GM18517 (cell line): ENCODE data around the gene MICU1.
"Not testable (repeated sequence)": the region's sequence is repeated elsewhere in the genome, so short reads cannot be mapped to it uniquely, and the experiment has no call there.

Experiments used
- ATAC-seq: cut with Tn5 transposase; IDR thresholded peaks from one replicate; pipeline ENCODE4 v1.9.1; 2021; ENCODE audit warnings: mild to moderate bottlenecking, moderate library complexity; ENCODE audit not compliant: unreplicated experiment

MICU1 gene

DNA sequence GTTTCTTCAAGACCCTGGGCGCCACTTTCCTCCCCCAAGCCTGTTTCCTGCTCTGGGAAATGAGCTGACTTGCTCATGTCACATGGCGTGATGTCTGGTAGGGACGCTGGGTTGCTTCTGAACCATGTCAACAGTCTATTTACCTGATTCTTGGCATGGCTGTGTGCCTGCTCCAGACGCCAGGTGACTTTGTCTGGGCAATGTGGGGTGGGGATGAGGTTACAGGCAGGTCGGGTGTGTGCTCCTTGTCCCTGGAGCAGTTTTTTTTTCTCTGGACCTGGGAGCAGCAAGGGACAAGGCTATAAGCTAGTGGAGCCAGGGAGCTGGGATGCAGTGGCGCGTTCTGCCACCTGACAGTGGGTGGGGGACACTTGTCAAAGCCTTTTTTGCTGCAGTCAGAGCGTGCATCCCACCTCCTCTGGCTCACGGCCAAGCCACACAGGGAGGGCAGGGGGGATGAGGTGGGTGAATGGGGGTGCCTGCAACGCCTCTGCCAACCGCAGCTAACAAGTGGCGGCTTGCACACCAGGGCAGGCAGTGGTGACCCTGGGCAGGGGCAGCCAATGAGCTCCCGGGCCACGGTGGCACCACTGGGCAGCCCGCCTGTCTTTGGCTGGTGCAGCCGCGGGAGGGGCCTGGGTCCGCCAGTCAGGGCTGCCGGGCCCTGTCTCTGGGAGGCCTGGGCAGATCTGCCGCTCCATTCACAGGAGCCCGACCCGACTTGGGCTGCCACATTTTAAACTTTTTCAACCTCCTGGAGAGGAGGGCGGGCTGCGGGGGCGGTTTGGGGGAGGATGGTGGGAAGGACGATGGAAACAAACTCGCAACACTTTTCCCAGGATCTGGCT, 294.1 kb downstream of the MICU1 start:
- ATAC-seq = peak; percentile 42

GRCh38 chr10:72330069-72330426, 295.8 kb downstream of the MICU1 start:
- ATAC-seq = no peak

DNA sequence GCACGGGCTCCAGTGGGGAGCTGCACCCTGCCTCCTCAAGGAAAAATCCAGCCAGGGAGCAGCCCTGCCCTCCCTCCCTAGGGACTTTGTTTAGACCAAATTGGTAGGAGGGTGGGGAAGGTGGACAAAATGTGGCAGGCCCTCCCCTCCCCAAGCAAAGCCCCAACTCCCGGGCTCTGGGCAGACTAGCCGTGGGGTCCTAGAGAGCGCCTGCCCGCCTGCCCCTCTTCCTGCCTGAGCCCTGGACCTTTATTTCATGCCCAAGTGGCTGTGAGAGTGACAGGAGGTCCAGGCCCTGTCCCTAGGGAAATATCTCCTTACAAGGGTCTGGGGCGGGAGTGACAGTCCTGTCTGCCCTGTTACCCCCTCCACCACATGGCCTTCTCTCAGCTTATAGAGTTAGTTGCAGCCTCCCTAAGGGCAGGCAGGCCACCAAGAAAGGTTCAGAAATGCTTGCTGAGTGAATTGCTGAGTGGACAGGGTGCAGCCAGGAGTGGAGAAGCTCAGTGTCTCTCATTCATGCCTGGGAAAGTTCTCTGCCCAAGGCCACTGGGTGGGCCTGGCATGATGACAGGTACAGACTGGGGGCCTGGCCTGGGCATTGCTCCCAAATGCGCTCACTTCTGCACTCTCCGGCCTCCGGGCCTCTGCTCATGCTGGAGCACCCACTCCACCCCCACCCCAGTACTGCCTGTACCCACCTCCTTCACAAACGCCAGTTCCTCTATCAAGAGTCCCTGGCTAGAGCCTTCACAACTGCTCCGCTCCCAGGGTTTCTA, 296.4 kb downstream of the MICU1 start:
- no peak for ATAC-seq

GRCh38 chr10:72328829-72329204, 297.1 kb downstream of the MICU1 start:
- ATAC-seq = no peak

- no peak for ATAC-seq
Observed at GRCh38 chr10:72328045-72328828, 297.6 kb downstream of the MICU1 start.

- ATAC-seq = not testable (repeated sequence)
Observed at GRCh38 chr10:72326665-72327603, 298.9 kb downstream of the MICU1 start.

- not testable (repeated sequence) for ATAC-seq
Observed at GRCh38 chr10:72325243-72326175, 300.4 kb downstream of the MICU1 start.

DNA sequence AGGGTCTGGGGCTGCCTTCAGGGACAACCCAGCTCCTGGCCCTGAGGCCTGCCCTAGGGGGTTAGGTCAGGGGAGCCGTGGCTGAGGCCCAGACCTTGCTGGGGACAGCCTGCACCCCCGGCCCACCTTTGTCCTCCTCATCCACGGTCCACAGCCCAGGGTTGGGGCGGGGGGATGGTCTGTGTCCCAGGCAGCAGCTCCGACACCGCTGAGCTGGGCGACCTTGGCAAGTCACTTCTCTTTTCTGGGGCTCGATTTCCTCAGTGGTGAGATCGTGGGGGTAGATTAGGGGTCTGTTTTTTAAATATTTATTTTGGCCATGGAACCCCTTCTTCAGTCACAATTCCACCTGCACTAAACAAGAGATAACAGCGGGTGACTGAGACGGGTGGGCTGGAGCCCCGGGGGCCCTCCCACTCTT, 302.1 kb downstream of the MICU1 start:
- no peak for ATAC-seq

GRCh38 chr10:72323108-72323749, 302.6 kb downstream of the MICU1 start:
- no peak for ATAC-seq

DNA sequence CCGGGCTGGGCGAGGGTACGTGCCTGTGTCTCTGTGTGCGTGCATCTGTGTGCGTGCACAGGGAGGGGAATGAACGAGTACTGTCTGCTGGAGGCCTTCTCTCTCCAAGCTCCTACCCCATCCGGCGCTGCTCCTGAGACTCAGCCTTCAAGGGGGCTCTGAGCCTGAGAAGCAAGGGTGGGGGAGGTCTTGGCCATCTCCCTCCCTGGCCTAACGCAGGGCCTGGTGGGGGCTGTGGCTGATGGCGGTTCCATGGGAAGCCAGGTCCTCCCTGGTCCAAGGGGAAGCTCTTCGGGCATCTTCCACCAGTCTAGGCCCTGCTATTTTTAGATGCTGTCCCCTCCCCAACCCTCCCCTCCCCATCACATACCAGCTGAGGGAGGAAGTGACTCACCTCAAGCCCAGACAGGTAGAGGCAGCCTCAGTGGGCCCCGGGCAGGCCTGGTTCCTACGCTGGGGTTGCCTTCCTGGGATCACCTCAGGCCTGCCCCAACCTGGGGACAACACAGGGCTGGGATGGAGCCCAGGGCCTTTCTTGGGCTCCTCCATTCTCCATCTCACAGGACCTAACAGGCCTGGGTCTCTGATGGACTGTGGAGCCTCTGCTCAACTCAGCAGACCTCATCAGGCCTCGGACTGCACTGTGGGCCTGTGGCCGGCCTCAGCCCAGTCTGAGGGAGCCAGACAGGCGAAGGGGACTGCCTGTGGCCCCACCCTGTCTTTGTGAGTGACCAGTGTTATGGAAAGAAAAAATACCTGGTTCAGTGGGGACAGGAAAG, 303.4 kb downstream of the MICU1 start:
- ATAC-seq = no peak

DNA sequence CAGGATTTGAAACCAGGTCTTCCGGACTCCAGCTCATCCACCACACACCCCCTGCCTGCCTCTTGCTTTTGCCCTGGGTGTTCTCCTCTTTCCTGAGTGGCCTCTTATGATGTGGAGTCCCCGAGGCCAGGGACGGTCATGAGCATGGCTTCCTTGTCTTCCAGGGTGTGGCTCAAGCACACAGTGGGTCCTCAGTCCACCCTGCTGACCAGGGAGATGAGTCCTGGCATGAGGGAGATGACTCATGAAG, 303.9 kb downstream of the MICU1 start:
- ATAC-seq = no peak

GRCh38 chr10:72321248-72322029, 304.4 kb downstream of the MICU1 start:
- ATAC-seq = no peak

- ATAC-seq = peak; percentile 66
Observed at GRCh38 chr10:72320676-72321247, 305.1 kb downstream of the MICU1 start.

GRCh38 chr10:72319416-72320254, 306.2 kb downstream of the MICU1 start:
- peak; percentile 47 for ATAC-seq

DNA sequence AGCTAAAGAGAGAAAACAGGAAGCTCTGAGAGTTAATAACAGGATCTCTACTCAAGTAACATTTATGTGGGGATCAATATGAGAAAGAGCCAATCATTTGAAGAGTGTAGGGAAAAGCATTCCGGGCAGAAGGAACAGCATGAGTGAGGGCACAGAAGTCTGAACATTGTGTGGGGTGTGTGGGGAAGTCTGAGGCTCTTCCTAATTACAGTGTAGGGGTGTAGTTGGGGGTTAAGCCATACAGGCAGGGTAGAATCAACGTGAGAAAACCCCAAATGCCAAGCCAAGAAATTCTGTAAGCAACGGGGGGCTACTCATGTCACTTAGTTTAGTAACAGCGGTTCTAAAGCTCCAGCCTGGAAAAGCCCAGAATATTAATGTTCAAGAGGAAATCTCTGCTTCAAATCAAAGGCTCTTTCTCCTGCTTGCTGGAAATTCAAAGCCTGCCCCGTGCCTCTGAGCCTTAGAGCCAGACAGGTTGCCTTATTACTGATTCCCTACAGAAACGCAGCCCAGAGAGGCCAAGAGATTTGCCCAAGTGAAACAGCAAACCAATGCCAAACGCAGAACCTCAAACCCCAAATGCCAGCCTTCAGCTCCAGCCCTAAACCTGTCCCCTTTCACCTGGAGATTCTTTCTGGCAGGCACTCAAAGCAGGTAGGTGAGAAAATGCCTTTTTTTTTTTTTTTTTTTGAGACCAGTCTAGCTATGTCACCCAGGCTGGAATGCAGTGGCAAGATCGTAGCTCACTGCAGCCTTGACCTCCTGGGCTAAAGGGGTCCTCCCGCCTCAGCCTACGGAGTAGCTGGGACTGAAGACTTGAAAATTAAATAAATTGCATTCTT, 307.2 kb downstream of the MICU1 start:
- no peak for ATAC-seq
